Psoas muscle (tissue), 8 donors: ENCODE results near the gene ATRAID. TPM values are rescaled to one million over a fixed set of nuclear protein-coding genes. Genes with fewer than 3 reads are reported as not detected.

ENCODE experiments used
- ATAC-seq, 4 donors: fragments of 200-7000 bp; cut with Tn5 transposase; one replicate each; pipeline ENCODE4 v1.9.1; 2020; ENCODE audit warnings: moderate library complexity in 3 of 4, mild to moderate bottlenecking in 2 of 4
- DNase-seq, 2 donors: peaks; one replicate each; pipeline ENCODE4 v3.0.0-alpha.2; 2020
- H3K27ac ChIP-seq: fragments of 200-600 bp; one replicate; pipeline ENCODE4 v1.8.0; 2022
- H3K27me3 ChIP-seq, 3 donors: fragments of 200-600 bp in 1 of 3; one replicate each; pipeline versions ENCODE4 v1.6.1 to v1.8.0; 2013 to 2022; ENCODE audit warnings: low read length in 2 of 3, mild to moderate bottlenecking in 2 of 3, moderate library complexity in 1 of 3; ENCODE audit not compliant: insufficient read depth in 3 of 3
- H3K36me3 ChIP-seq, 2 donors: fragments of 200-600 bp in 1 of 2; one replicate each; pipeline versions ENCODE4 v1.6.1 to v1.8.0; 2013 to 2022; ENCODE audit warnings: low read depth in 1 of 2, mild to moderate bottlenecking in 1 of 2, moderate library complexity in 1 of 2; ENCODE audit not compliant: insufficient read depth in 1 of 2
- H3K4me1 ChIP-seq: fragments of 200-600 bp; one replicate; pipeline ENCODE4 v1.8.0; 2022
- H3K4me3 ChIP-seq: fragments of 200-600 bp; one replicate; pipeline ENCODE4 v1.8.0; 2022; ENCODE audit warnings: mild to moderate bottlenecking
- H3K9me3 ChIP-seq: fragments of 200-600 bp; one replicate; pipeline ENCODE4 v1.8.0; 2022
- WGBS, 3 donors: extraction: QIAGEN DNeasy Blood & Tissue Kit; methylation state at CpG; one replicate each; pipeline versions ENCODE4 v1.1.6 to v1.1.7; 2013; 5-methylcytosine and 5-hydroxymethylcytosine counted together
- intact Hi-C, 2 donors: fragments of 100-400 bp; cut with DNase I; formaldehyde crosslinking; loops; one replicate each; pipeline versions ENCODE4 v1.11.0 to v1.14.2; 2022
- polyA plus RNA-seq, 3 donors: library from polyadenylated mRNA; stranded (reverse); fragments of 200-250 nt; gene quantifications; one replicate each; pipeline ENCODE4 v1.2.3, GENCODE V29; 2013
- total RNA-seq, 4 donors: library from RNA; stranded (reverse); fragmentation: NEBNext Ultra II Directional in 2 of 4; extraction: Animal tissue kit (Norgen Biotek cat#: 25700) in 2 of 4; gene quantifications; one replicate each; pipeline versions ENCODE4 v1.2.1 to v1.2.4, GENCODE V29; 2021 to 2023
- TF ChIP-seq, protein P1 (sequence below): fragments of 200-600 bp; IDR thresholded peaks from one replicate; pipeline ENCODE4 v1.8.0; 2022; ENCODE audit warnings: antibody characterized with exemption
- donor health status: healthy with polysubstance abuse.
- donor health status: DM: no; HTN: no; CAD: no; lungs with moderate emphysema.
- donor health status: Bipolar disorder and iron deficiency.
- donor health status: healthy.
- donor health status: DM: yes; HTN: yes; CAD: no.
- donor health status: DM: no; HTN: no; CAD: no.
- donor health status: DM: no; HTN: no; CAD: no.
- donor health status: DM: yes; HTN: yes; CAD: no.

Gene ATRAID
- total and polyA plus RNA-seq, 7 donors: 87.1 to 188 (median 101) TPM

DNA sequence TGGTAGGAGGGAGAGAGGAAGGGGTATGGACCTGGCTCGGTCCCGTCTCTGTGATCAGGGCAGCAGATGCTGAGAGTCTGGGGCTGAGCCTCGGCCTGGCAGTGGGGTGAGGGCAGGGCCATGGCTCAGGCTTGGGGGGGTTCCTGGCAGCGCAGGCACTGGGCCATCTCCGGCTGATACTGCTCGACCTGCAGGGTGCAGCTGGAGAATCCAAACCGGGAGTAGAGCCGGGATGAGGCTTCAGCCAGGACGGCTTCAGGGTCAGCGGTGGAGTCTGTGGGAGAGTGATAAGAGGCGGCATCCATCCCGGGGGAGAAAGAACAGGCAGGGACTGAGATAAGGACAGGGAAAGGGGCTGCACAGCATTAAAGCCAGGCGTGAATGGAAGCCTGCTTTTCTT is 43.3 kb downstream of the ATRAID start:
- H3K9me3 ChIP-seq: no peaks in the 10 kb centered on the region
- ATAC-seq: no peak
- TF ChIP-seq, protein P1, sequence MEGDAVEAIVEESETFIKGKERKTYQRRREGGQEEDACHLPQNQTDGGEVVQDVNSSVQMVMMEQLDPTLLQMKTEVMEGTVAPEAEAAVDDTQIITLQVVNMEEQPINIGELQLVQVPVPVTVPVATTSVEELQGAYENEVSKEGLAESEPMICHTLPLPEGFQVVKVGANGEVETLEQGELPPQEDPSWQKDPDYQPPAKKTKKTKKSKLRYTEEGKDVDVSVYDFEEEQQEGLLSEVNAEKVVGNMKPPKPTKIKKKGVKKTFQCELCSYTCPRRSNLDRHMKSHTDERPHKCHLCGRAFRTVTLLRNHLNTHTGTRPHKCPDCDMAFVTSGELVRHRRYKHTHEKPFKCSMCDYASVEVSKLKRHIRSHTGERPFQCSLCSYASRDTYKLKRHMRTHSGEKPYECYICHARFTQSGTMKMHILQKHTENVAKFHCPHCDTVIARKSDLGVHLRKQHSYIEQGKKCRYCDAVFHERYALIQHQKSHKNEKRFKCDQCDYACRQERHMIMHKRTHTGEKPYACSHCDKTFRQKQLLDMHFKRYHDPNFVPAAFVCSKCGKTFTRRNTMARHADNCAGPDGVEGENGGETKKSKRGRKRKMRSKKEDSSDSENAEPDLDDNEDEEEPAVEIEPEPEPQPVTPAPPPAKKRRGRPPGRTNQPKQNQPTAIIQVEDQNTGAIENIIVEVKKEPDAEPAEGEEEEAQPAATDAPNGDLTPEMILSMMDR: no peak
- H3K36me3 ChIP-seq: no peaks in the 10 kb centered on the region
- intact Hi-C loops: no loop called here
- 45 to 52% (median 47%) methylated on average over 13 of the region's 13 CpGs for WGBS, 3 donors
- H3K27me3 ChIP-seq: peaks cover 0 to 22% (median 9%) of the 10 kb centered on the region in 3 donors
- H3K4me1 ChIP-seq: peaks cover 4% of the 10 kb centered on the region
- no peak overlapping the region for H3K4me3 ChIP-seq
- no peak overlapping the region for H3K27ac ChIP-seq
- no peak for DNase-seq

DNA sequence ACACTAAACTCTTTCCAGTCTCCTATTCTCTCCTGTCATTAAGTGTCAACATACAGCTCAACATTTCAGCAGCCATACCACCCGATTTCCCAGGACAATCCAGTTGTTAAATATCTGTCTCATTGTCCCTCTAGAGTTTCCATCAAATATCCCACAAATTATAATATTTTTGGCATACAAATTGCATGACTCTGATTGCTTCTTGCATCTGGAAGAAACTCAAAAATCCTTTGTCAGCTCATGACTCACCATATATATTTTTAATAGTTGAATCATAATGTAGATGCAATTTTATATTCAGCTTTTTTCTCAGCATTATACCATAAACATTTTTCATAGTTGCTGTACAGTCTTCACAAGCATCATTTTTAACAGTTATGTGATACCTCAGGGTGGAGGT is 43.8 kb downstream of the ATRAID start:
- intact Hi-C loops: no loop called here
- H3K9me3 ChIP-seq: no peaks in the 10 kb centered on the region
- DNase-seq (no peak), ATAC-seq (no peak)
- H3K27me3 ChIP-seq: peaks cover 0 to 27% (median 12%) of the 10 kb centered on the region in 3 donors
- H3K27ac ChIP-seq: no peak overlapping the region
- 34 to 43% (median 37%) methylated on average over 1 of the region's 1 CpG for WGBS, 3 donors
- TF ChIP-seq, protein P1: no peak
- H3K36me3 ChIP-seq: no peaks in the 10 kb centered on the region
- H3K4me3 ChIP-seq: no peak overlapping the region
- no peaks in the 10 kb centered on the region for H3K4me1 ChIP-seq

DNA sequence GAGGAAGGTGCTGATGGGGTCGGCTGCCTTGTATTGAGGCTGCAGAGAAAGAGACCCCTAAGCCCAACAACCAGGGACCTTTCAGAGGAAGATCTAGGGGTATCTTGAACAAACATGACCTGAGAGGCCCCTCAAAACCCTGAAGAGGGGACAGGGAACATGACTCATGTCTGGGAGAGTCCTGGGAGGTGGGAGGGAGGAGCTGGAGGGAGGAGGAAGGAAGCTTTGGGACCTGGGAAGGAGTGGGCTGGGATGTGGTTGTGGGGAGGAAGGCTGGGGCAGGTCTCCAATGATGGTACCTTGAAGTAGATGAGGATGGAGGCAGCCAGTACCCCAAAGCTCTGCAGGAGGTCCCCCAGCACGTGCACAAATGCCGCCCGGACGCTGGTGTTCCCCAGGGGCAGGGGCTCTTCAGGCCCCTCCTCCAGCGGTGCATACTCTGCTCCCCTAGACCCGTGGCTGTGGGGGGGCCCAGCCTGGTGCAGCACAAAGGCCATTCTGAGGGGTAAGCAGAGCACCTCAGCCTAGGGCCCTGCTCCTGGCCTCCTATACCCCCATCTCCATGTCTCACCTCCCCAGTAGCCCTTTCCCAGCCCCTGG is 45.1 kb downstream of the ATRAID start:
- ATAC-seq (no peak), DNase-seq (no peak)
- no peak overlapping the region for H3K27ac ChIP-seq
- no peaks in the 10 kb centered on the region for H3K9me3 ChIP-seq
- no peaks in the 10 kb centered on the region for H3K4me1 ChIP-seq
- no peaks in the 10 kb centered on the region for H3K36me3 ChIP-seq
- peaks cover 0 to 37% (median 24%) of the 10 kb centered on the region in 3 donors for H3K27me3 ChIP-seq
- WGBS, 3 donors: 71 to 83% (median 75%) methylated on average over 4 to 7 of the region's 7 CpGs
- H3K4me3 ChIP-seq: no peak overlapping the region
- TF ChIP-seq, protein P1: no peak
- intact Hi-C loops: no loop called here

DNA sequence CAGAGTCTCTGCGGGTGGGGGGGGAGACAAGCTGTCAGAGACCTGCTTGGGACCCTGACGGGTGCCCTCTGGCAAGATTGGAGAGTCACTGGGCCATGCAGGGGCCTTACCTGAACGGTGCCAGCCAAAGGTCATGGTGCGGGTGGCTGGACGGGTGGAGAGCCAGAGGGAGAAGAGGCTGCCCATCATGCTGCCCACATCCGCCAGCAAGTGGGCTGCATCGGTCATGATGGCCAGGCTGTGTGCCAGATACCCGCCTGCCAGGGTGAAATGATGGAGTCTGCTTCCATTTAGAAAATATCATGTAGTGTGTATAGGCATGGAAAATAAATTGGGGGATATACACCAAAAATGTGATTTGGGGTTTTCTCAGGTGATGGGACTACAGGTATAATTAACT is 46.2 kb downstream of the ATRAID start:
- Histone ChIP-seq H3K27ac (no peak overlapping the region), H3K4me3 (no peak overlapping the region), H3K4me1 (peaks cover 4% of the 10 kb centered on the region), H3K27me3 (peaks cover 0 to 48% (median 33%) of the 10 kb centered on the region in 3 donors), H3K9me3 (no peaks in the 10 kb centered on the region), H3K36me3 (no peaks in the 10 kb centered on the region)
- no peak for DNase-seq
- 82 to 86% (median 82%) methylated on average over 8 of the region's 8 CpGs for WGBS, 3 donors
- ATAC-seq: no peak
- intact Hi-C loops: no loop called here
- TF ChIP-seq, protein P1: no peak
